ENCODE results near the gene CRHR2. TPM values are rescaled to one million over a fixed set of nuclear protein-coding genes. Genes with fewer than 3 reads are reported as not detected.

CRHR2 gene
- total and polyA plus RNA-seq, 2 experiments from 2014 or later = 0.39 to 0.77 TPM

DNA sequence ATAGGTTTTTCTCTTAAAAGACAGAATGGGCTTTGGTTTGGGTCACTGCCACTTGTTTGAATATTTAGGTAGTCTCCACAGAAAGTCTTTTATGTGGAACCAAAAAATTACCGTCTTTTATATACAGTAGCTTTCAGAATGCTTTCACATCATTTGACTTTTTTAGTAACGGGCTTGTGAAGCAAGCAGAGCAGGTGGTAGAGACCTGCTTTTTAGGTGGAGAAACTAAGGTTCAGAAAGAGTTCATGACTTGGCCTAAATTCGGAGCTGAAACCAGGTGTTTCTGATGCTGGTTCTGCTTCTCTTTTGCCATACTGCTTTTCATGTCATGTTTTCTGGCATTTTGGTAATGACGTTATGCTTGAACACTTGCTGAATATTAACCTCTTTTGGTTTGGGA is 51.3 kb downstream of the CRHR2 start:
- Histone ChIP-seq H3K27me3 (no peaks in the 10 kb centered on the region), H3K27ac (no peak overlapping the region), H3K4me3 (no peak overlapping the region), H3K4me1 (ENCODE audit: low read depth) (no peaks in the 10 kb centered on the region), H3K9me3 (ENCODE audit: low read depth) (no peaks in the 10 kb centered on the region), H3K36me3 (peaks cover 70% of the 10 kb centered on the region)
- TF ChIP-seq, protein P1, sequence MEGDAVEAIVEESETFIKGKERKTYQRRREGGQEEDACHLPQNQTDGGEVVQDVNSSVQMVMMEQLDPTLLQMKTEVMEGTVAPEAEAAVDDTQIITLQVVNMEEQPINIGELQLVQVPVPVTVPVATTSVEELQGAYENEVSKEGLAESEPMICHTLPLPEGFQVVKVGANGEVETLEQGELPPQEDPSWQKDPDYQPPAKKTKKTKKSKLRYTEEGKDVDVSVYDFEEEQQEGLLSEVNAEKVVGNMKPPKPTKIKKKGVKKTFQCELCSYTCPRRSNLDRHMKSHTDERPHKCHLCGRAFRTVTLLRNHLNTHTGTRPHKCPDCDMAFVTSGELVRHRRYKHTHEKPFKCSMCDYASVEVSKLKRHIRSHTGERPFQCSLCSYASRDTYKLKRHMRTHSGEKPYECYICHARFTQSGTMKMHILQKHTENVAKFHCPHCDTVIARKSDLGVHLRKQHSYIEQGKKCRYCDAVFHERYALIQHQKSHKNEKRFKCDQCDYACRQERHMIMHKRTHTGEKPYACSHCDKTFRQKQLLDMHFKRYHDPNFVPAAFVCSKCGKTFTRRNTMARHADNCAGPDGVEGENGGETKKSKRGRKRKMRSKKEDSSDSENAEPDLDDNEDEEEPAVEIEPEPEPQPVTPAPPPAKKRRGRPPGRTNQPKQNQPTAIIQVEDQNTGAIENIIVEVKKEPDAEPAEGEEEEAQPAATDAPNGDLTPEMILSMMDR (IDR thresholded peaks at IDR 0.05; ENCODE audit: low read depth, low read length) = no peak
- DNase-seq (ENCODE audit: low read depth in 1 of 2, low spot score in 1 of 2) = no peak

DNA sequence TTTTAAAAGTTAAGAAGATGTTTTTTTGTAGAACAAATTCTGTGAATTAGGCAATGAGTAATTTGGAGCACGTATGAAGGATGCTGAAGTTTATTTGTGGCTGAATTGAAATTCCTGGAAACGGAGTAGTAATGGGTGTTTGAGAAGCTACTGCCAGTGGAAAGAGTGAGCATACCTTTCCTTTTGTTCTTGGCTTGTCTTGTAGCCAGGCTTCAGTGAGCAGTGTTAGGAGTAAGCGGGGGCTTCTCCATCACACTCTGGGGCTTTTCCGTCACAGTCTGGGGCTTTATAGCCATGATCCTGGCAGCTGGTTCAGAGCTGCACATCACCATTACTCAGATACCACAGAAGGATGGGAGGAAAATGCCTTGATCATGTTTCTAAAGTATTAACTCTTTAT is 55.2 kb downstream of the CRHR2 start:
- Histone ChIP-seq H3K4me1 (ENCODE audit: low read depth) (no peaks in the 10 kb centered on the region), H3K36me3 (peaks cover 78% of the 10 kb centered on the region), H3K27ac (no peak overlapping the region), H3K27me3 (no peaks in the 10 kb centered on the region), H3K4me3 (no peak overlapping the region), H3K9me3 (ENCODE audit: low read depth) (no peaks in the 10 kb centered on the region)
- no peak for DNase-seq (ENCODE audit: low read depth in 1 of 2, low spot score in 1 of 2)
- TF ChIP-seq, protein P1 (IDR thresholded peaks at IDR 0.05; ENCODE audit: low read depth, low read length) = no peak

DNA sequence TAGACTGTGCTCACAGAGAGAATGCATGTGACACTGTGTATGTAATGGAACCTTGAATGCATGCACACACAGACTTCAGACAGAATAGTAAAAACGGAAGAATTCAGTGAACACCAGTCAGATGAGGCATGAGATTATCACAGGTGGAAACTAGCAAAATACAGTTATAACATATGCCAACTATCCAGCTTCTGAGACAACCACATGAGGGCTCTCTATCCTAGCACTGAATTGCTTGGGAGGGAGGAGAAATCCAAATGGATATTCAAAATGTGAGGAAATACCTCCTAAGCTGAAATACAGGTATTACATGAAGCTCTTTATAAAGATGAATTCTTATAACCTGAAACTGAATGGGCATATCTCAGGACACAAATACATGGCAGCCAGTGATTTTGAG is 57.0 kb downstream of the CRHR2 start:
- Histone ChIP-seq H3K4me3 (no peak overlapping the region), H3K4me1 (ENCODE audit: low read depth) (no peaks in the 10 kb centered on the region), H3K36me3 (peaks cover 81% of the 10 kb centered on the region), H3K27ac (no peak overlapping the region), H3K27me3 (no peaks in the 10 kb centered on the region), H3K9me3 (ENCODE audit: low read depth) (no peaks in the 10 kb centered on the region)
- DNase-seq (ENCODE audit: low read depth in 1 of 2, low spot score in 1 of 2) = peak in 1 of 2 donors; percentile 17
- TF ChIP-seq, protein P1 (IDR thresholded peaks at IDR 0.05; ENCODE audit: low read depth, low read length) = no peak

DNA sequence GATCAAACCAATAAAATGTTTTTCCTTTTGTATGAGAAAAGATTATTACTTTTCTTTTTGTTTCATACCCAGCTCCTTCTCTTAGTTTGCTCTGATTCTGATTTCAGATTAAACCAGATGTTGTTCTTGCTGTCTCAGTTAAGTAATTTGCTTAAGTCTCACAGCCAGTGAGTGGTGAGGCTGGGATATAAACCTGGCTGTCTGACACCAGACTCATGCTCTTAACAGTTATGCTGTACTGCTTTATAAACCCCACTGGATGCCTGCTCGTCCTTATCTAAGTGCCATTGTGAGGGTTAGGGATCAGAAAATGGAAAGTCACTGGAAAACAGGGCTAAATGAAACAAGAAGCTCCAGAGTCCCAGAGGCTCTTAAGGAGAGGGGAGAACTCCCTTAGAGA is 63.3 kb downstream of the CRHR2 start:
- peaks cover 57% of the 10 kb centered on the region for H3K36me3 ChIP-seq
- no peak for DNase-seq (ENCODE audit: low read depth in 1 of 2, low spot score in 1 of 2)

DNA sequence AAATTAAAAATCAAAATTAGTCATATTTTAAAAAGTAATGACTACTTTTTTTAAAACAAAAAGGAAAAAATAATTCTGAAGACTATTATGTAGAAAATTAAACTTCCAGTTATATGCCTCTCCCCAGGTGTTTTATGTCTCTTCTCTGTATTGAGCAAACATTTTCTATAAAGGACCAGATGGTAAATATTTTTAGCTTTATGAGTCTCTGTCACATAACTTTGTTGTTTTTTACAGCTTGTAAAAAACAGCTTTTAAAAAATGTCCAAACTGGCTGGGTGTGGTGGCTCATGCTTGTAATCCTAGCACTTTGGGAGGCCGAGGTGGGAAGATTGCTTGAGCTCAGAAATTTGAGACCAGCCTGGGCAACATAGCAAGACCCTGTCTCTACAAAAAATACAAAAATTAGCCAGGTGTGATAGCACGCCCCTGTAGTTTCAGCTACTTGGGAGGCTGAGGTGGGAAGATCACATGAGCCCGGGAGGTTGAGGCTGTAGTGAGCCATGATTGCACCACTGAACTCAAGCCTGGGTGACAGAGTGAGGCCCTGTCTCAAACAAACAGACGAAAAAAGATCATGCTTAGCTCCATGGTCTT is 64.1 kb downstream of the CRHR2 start:
- no peaks in the 10 kb centered on the region for H3K27me3 ChIP-seq
- TF ChIP-seq, protein P1 (IDR thresholded peaks at IDR 0.05; ENCODE audit: low read depth, low read length) = no peak
- H3K27ac ChIP-seq = no peak overlapping the region
- no peaks in the 10 kb centered on the region for H3K9me3 ChIP-seq (ENCODE audit: low read depth)
- no peaks in the 10 kb centered on the region for H3K4me1 ChIP-seq (ENCODE audit: low read depth)
- no peak overlapping the region for H3K4me3 ChIP-seq
- H3K36me3 ChIP-seq = peaks cover 53% of the 10 kb centered on the region
- DNase-seq (ENCODE audit: low read depth in 1 of 2, low spot score in 1 of 2) = no peak

More for the DNA sequence above, 63.3 kb downstream of the CRHR2 start:
- H3K4me1 ChIP-seq (ENCODE audit: low read depth) = no peaks in the 10 kb centered on the region
- no peak overlapping the region for H3K27ac ChIP-seq
- no peak overlapping the region for H3K4me3 ChIP-seq
- H3K27me3 ChIP-seq = no peaks in the 10 kb centered on the region
- H3K9me3 ChIP-seq (ENCODE audit: low read depth) = no peaks in the 10 kb centered on the region
- TF ChIP-seq, protein P1 (IDR thresholded peaks at IDR 0.05; ENCODE audit: low read depth, low read length) = no peak
